GM18520 (cell line): ENCODE data around the gene HYDIN.
"Not testable (repeated sequence)": the region's sequence is repeated elsewhere in the genome, so short reads cannot be mapped to it uniquely, and the experiment has no call there.

Source experiments
- ATAC-seq: cut with Tn5 transposase; IDR thresholded peaks from one replicate; pipeline ENCODE4 v1.9.1; 2021; ENCODE audit not compliant: unreplicated experiment

HYDIN gene

DNA sequence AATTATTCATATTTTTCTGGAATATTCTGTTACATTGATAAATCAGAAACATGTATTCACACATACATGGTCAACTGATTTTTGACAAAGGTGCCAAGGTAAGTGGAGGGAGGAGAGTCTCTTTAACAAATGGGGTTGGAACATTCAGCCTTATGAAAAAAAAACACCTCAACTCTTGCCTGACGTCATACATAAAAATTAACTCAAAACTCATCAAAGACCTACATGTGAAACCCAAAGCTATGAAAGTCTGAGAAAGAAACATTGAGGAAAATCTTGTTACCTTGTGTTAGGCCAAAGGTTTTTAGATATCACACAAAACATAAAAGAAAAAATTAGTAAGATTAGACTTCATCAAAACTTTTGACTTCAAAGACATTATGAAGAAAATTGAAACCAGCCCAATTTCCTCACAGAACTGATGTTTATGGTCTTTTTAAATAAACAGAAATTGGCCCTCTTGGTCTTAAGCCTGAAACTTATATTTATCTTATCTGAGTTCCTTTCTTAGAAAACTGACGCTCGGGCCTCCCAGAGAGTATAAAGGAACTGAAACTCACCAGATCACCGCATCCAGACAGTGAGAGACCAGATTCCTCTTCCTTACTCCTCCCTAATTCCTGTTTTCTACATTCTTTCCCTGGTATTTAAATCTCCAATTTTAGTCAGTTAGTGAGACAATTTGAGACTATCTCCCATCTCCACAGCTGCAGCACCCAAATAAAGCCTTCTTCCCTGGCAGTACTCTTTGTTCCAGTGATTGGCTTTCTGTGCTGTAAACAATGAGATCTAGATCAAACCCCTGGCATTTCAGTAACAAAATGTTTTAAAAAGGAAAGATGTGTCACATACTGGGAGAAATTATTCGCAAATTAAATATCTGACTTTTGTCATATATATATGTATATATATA, 4.0 kb downstream of the HYDIN start:
- no peak for ATAC-seq

DNA sequence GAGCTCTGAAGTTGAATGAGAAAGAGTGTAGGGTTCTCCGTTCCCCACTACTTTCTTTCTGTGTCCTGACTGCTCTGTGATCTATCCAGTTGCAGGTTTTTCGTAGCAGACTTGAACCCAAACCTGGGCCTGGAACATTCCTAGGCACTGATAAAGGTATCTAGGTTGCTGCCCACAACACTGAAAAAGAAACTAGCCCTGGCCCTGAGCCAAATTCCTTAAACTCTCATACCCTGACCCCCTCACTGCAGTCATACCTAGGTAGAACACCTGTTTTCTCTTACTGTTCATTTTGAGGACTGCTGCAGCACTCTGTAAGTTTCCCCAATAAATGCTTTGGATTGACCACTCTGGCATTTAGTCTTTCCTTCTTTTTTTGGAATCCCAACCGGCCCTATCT, 5.4 kb downstream of the HYDIN start:
- no peak for ATAC-seq

DNA sequence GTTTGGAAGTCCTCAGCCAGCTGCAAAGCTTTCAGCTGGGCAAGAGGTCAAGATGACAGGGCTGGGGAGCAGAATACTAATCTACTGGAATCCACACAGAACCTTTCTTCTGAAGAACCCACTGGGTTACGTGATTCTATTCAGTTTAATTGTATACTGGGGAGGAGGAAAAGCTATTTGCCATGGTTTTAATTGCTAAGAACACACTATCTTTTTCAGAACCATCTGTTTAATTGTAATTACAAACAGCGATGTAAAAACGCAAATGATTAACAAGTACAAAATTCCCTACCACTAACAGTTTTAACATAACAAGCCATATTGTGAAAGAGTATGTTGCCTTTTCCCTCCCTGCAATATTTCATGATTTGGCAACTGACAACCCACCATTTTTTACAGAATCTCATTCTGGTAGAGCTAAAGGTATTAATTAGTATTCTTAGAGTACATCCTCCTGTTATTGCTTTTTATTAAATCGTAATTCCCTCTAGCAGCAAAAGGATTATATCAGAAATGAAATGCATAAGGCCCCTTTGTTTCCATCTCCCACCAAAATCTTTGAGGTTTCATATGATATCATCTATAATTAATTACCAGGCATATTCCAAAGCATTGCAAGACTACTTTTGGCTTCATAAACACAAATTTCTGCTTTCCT, 12.1 kb downstream of the HYDIN start:
- no peak for ATAC-seq

DNA sequence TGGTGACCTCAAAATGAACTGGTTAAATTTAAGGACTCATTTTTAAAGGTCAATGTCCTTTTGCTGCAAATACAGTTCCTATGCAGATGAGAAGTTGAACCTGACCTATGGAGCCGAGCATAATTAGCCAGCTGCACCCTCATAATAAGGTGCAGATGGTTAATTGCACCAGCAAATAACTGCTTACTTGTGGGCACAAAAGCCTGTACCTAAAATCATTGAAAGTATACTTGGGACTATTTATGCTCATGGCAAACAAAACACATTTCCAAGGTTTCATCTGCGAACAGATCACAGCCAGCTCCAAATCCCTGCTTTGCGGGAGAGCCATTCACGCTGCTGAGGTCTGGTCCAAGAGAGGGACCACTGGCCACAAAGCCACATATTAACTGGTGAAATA, 13.0 kb downstream of the HYDIN start:
- no peak for ATAC-seq

DNA sequence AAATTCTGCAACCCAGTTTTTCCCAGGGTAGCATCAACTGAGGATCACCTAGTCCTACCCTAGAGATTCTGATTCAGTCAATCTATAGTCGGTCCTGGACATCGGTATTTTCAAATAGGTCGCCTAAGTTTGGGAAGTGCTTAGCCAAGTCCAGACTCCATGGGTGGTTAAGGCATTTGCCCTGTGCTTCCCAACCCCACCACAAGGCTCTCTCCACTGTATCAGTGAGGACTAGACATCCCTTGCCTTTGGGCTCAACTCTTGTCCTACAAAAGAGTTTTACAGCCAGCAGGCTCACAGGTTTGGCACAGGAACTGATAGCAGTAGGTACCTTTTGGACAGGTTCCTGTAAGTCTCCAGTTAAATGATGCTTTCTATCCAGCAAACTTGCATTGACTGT, 13.8 kb downstream of the HYDIN start:
- ATAC-seq, result no peak

DNA sequence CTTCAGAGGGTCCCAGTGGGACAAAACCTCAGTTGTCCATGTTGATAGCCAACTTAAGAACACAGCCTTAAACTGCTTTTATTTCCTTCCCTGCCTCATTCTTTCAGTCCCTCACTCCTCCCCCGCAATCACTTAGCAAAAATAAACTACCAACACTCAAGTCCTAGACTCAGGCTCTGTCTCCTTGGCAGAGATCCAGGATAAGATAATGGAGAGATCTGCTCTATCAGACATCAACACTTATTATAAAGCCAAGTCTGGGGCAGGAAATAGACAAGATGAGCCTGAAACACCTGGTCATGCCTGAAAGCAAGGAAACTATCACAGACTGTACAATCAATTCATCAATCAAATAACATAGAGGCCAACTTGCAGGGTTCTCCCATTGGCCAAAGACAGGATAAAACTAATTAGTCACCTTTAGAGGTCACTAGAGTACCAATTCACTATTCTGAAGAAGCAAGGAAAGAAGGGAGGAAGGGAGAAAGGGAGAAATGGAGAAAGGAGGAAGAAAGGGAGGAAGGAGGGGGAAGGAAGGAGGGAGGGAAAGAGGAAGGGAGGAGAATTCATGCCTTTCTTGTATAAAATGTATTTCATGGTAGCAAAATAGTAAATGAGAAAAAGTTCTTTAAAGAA, 15.7 kb downstream of the HYDIN start:
- ATAC-seq, result no peak

DNA sequence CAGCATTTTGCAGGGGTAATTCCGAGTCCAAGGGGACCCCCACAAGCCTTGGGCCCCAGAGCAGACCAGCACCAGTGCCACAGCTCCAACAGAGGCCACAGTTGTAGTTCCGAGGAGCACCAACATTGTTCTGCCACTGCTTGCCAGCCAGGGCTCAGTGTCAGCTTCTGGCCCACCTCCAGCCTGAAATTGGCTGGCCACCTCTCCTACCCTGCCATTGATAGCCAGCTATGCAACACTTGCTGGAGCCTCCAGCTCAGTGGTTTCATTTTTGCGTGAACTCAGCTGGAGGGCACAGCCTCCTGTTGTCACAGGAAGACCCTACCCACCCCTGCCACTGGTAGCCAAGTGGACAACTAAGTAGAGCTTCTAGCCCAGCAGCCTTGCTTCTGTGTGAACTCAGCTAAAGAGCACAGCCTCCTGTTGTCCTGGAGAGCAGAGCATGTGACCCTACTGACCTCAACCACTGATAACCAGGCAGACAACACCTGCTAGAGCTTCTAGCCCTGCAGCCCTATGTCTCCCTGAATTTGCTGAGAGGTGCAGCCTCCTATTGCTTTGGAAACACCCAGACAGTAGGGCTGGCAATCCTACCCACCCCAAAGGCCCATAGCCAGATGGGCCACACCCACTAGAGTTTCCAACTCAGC, 24.9 kb downstream of the HYDIN start:
- no peak for ATAC-seq

DNA sequence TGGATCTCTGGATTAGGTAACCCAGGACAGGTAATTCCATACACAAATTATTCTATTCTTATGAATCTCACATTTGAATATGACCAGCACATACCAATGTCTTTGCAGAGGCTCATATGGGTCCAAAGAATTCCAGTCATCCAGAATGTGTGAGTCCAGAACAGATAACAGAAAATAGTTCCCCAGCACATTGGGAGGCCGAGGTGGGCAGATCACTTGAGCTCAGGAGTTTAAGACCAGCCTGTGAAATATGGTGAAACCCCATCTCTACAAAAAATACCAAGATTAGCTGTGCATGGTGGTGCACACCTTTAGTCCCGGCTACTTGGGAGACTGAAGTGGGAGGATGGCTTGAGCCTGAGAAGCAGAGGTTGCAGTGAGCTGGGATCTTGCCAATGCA, 26.9 kb downstream of the HYDIN start:
- no peak for ATAC-seq

DNA sequence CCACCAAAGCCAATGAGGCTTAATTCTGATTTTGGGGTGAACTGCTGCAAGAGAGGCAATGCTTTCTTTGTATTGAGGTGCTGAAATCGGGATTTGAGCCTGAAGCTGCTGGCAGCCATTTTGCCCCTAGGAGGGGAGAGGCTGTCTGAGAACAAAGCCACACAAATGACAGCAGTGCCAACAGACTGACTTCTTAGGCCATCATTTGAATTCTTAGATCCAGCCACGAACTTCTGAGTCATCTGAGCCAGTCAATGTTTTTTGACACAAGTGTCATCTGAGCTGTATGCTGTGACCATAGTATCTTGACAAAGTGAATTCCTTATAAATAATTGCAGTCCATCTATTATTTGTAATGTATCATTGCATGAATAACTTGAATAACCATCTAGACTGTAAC, 29.0 kb downstream of the HYDIN start:
- ATAC-seq, result no peak

DNA sequence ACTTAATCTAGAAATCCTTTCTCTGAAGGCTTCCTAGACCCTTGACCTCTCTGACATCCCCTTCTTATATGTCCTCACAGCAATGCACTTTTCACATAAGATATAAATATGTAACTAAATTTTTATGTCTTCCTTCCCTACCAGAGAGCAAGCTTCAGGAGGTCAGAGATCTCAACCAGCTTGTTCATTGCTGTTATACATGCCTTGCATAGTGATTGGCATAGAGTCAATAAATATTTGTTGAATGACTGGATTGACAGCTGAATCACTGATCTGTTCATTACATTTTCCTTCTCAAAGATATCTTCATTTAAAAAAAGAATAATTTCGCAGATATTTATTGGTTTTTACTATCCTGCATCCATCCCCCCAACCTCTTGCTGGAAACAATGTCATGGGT, 29.5 kb downstream of the HYDIN start:
- no peak for ATAC-seq

DNA sequence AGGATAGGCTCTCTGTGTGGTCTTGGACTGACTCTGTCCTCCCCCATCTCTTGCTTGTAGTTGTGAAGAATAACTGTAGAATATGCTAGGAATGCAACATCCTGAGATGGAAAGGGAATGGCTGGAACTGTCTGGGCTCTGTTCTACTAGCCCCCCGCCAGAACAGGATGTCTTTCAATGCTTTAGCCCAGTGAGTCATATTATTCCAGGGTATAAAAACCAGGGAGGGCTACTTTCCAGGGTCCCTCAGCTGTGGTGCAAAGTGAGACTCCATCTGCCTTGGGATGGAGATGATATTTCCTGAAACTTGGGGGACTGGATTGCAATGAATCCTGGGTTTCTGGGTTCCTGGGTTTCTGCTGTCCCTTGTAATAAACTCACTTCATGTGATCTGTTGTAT, 32.1 kb downstream of the HYDIN start:
- no peak for ATAC-seq

DNA sequence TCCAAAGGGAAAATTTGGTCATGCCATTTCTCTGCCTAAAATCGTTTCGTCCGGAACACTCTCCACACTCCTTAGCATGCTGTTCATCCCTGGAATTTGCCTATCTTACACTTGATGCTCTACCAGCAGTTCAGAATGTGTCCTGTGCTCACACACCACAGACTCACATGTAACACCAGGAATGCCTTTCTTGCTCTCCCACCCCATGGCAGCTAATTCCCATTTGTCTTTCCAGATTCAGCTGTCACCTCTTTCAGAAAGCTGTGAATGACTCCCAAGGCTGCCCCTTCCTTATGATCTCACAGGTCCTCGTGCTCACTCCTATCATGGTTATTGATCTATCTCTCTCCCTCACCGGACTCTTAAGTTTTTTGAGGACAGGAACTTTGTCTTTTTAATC, 38.1 kb downstream of the HYDIN start:
- no peak for ATAC-seq

DNA sequence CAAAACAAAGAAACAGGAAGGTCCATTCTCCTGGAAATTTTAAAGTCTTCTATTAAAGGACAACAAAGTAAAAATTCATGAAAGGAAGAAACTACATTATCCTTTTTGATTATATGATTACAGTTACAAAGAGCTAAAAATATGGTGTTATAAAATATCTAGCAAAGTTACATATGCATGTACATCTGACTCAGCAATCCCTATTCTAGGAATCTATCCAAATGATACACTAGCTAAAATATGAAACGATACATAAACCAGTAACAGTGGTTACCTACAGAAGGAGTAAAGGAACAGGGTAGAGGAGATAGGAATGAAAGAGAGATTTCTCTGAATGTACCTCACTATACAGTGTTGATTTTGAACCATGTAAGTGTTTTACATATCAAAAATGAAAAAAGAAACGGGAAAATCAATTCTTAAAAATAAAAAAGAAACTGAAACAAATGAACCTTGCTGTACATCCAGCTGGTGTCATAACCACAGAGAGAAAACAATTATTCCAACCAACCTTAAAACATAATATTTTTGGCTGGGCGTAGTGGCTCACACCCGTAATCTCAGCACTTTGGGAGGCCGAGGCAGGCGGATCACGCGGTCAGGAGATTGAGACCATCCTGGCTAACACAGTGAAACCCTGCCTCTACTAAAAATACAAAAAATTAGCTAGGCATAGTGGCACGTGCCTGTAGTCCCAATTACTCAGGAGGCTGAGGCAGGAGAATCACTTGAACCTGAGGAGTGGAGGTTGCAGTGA, 41.4 kb downstream of the HYDIN start:
- no peak for ATAC-seq

DNA sequence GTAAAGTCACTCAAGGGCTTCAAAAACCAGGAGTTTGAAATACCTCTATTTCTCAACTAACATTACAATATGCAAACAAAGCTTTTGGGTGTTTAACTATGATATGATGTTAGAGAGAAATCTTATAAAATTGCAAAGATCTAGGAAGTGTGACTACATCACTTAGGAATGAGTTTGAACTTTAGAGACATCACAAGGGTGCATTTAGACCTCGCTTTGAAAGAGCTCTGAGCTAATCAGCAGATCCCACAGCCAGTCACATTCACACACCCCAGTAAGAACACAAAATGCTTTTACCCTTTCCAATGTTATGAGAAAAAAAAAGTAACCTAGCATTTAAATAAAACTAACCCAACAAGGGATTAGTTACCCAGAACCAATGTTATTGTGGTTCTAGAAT, 45.2 kb downstream of the HYDIN start:
- ATAC-seq, result no peak

DNA sequence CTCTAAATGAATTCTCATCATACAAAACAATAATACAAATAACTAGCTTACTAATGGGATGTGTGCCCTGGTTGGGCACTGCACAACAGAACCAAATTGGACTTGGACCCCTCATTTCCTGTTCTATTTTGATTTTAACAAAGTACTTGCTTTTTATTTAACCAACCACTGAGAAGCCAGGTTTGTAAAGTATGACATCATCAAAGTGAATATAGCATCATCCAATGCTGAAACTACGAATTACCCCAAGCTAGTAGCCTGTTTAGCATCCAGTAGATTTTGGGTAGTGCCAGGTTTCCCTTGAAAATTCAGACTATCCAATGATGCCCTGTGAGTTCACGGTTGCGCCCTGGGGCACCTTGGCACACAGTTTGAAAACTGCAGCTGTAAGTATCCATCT, 51.0 kb downstream of the HYDIN start:
- ATAC-seq, result no peak

DNA sequence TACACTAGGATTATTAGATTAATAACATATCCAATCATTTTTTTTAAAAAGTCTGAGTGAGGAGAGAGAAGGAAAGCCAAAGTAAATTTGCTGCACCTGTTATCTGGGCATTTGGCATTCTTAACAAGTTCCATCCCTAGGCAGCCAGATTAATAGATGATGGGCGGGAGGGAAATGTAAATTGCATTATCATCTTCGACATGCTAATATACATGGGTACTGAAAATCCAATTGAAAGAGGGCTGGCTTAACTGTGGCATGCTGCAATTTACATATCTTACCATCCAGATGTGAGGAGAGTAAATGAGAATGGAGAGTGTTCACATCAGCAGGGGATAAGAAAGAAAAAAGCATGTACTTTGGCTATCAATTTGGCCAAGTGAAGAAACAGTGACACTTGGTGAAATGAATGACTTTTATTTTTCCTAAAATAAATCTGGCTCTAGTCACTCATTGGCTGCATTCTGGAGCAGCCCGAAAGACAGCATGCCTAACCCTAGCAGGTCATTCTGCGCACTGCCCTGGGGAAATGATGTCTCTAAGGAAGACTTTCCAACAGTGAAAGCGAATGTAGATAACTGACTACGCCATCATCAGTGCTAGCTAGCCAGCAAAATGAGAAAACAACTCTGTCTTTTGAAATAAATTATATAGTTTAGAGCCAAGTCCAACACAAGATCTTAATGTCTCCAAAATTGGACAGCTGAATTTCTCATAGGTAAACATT, 57.9 kb downstream of the HYDIN start:
- ATAC-seq, result no peak

DNA sequence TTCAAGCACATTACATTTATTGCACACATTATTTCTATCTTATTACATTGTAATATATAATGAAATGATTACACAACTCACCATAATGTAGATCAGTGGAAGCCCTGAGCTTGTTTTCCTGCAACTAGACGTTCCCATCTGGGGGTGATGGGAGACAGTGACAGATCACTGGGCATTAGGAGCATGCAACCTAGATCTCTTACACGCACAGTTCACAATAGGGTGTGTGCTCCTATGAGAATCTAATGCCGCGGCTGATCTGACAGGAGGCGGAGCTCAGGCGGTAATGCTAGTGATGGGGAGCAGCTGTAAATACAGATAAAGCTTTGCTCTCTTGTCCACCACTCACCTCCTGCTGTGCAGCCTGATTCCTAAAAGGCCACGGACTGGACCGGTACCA, 69.5 kb downstream of the HYDIN start:
- ATAC-seq, result not testable (repeated sequence)

DNA sequence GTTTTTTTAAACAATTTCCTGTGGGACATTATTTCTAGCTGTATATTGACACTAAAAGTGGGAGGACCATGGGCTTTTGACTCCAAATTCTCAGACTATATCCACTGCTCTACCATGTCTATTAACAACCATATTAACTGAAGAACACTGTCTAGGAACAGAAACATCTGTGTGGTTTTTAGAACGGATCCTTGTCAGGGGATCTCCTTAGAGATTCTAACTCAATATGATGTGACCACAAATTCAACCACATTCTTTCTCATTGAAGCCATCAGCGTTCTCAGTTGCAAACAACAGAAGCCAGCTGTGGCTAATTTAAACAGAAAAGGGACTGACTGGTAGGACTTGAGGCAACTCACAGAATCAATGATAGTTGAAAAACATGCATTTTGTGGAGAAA, 73.2 kb downstream of the HYDIN start:
- ATAC-seq, result not testable (repeated sequence)

DNA sequence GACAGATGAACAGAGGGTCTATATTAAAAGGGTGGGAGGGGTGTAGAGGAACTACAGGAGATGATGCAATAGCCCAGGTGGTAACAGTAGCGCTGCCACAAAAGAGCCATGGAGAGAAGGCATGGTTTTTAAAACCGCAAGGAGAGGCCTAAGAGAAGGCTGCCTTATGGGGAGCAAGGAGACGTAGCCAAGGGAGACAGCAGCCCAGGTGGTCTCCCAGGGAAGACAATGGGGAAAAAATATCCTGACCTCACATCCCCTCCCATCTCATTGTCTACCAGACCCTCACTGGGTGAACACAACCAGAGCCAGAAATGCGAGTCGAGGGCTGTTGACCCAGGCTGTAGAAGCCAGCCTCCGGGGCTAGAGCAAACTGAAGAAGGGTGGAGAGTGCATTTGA, 77.2 kb downstream of the HYDIN start:
- ATAC-seq, result not testable (repeated sequence)

DNA sequence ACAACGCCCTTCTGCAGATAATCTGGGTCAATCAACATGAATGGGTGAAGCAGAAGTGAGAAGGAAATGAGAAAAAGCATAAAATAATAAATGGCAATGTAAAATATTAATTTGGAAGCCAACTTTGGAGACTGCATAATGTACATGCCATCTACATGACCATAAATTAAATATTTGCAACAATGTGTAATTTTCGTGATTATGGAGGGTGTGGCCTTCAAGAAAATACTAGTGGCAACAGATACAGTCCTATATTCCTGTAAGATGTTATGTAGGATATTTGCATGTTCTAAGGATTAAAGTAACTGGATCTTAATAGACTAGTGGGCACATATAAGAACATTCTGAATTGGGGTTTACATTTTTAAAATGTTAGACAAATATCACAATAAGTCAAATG, 78.9 kb downstream of the HYDIN start:
- ATAC-seq, result not testable (repeated sequence)
